Fibroblast of skin of abdomen (primary cell): ENCODE data around the gene SCAND1.
A peak's percentile ranks its signal among the peaks of the same experiment; 100 is the strongest.
"Not testable (repeated sequence)": the region's sequence is repeated elsewhere in the genome, so short reads cannot be mapped to it uniquely, and the experiment has no call there.

ENCODE experiments used
- DNase-seq: peaks from one replicate; pipeline ENCODE4 v3.0.0-alpha.2; 2013

Gene SCAND1

GRCh38 chr20:35956616-35957015 is 2.3 kb upstream of the SCAND1 start:
- no peak for DNase-seq

- DNase-seq: peak; percentile 31
These were observed 577 bp upstream of the SCAND1 start for GRCh38 chr20:35954907-35955251.

GRCh38 chr20:35953387-35954199 is 709 bp downstream of the SCAND1 start:
- DNase-seq: peak; percentile 31

- peak; percentile 4 for DNase-seq
These were observed 1.6 kb downstream of the SCAND1 start for GRCh38 chr20:35952480-35953386.

- not testable (repeated sequence) for DNase-seq
These were observed 2.2 kb downstream of the SCAND1 start for GRCh38 chr20:35952080-35952479.

GRCh38 chr20:35950093-35950492 is 4.2 kb downstream of the SCAND1 start:
- DNase-seq: no peak

- DNase-seq: peak; percentile 9
These were observed 6.4 kb downstream of the SCAND1 start for GRCh38 chr20:35947907-35948306.

GRCh38 chr20:35947489-35947888 is 6.8 kb downstream of the SCAND1 start:
- DNase-seq: peak; percentile 3

GRCh38 chr20:35942243-35942642 is 12.1 kb downstream of the SCAND1 start:
- no peak for DNase-seq

- DNase-seq: no peak
These were observed 12.7 kb downstream of the SCAND1 start for GRCh38 chr20:35941620-35942019.

GRCh38 chr20:35939264-35939663 is 15.0 kb downstream of the SCAND1 start:
- no peak for DNase-seq

- DNase-seq: no peak
These were observed 20.3 kb downstream of the SCAND1 start for GRCh38 chr20:35934050-35934449.

- no peak for DNase-seq
These were observed 25.0 kb downstream of the SCAND1 start for GRCh38 chr20:35929301-35929700.

- DNase-seq: no peak
These were observed 33.8 kb downstream of the SCAND1 start for GRCh38 chr20:35920523-35920922.

- DNase-seq: no peak
These were observed 36.3 kb downstream of the SCAND1 start for GRCh38 chr20:35918021-35918420.

- DNase-seq: no peak
These were observed 37.2 kb downstream of the SCAND1 start for GRCh38 chr20:35917077-35917476.

GRCh38 chr20:35912881-35913280 is 41.4 kb downstream of the SCAND1 start:
- no peak for DNase-seq

- no peak for DNase-seq
These were observed 44.0 kb downstream of the SCAND1 start for GRCh38 chr20:35910254-35910653.

- DNase-seq: no peak
These were observed 44.5 kb downstream of the SCAND1 start for GRCh38 chr20:35909796-35910195.

GRCh38 chr20:35909176-35909575 is 45.1 kb downstream of the SCAND1 start:
- no peak for DNase-seq

- DNase-seq: no peak
These were observed 46.3 kb downstream of the SCAND1 start for GRCh38 chr20:35908007-35908406.

GRCh38 chr20:35907017-35907701 is 47.1 kb downstream of the SCAND1 start:
- no peak for DNase-seq
